ENCODE data around the gene FRMPD2.

- TF ChIP-seq REST (IDR thresholded peaks at IDR 0.05; ENCODE audit: borderline replicate concordance) (no peak), EP300 (conservative IDR thresholded peaks at IDR 0.05; ENCODE audit: poor library complexity, severe bottlenecking) (no peak), EZH2 (IDR thresholded peaks at IDR 0.05; ENCODE audit: borderline replicate concordance, insufficient read depth, low read length, poor library complexity, severe bottlenecking) (no peak)
Observed at GRCh38 chr10:48184224-48184623, 90.3 kb downstream of the FRMPD2 start.
